H1 (cell line): Measurements from ENCODE around the gene CLINT1. TPM values are rescaled to one million over a fixed set of nuclear protein-coding genes. Genes with fewer than 3 reads are reported as not detected.

Source experiments
- CTCF ChIA-PET: fragments of 300-600 bp; sonication (Branson Sonifier 250); formaldehyde crosslinking; loops from one replicate; lab custom pipeline; 2021; ENCODE audit not compliant: partially characterized antibody; lab: Charles Lee
- POLR2A ChIA-PET: fragments of 300-600 bp; sonication (Branson Sonifier 250); formaldehyde crosslinking; loops from one replicate; lab custom pipeline; 2021; ENCODE audit warnings: inconsistent platforms; ENCODE audit not compliant: partially characterized antibody; lab: Charles Lee
- DNase-seq, 2 experiments: peaks; one replicate each; pipeline versions ENCODE4 v3.0.0 to v3.0.0-alpha.2; 2010 to 2022; ENCODE audit warnings: low spot score in 2 of 2, low read depth in 1 of 2, mixed read lengths in 1 of 2
- FAIRE-seq: peaks from 2 replicates; lab custom pipeline; 2011; peaks lifted over from hg19 to GRCh38; lab: Jason Lieb, UNC
- H2AFZ ChIP-seq: 2 replicates; pipeline ENCODE4 v1.8.1; 2012; ENCODE audit warnings: low read length, inconsistent platforms
- H2AK5ac ChIP-seq: 2 replicates; pipeline ENCODE4 v1.6.1; 2013; ENCODE audit warnings: low read depth, low read length
- H2BK120ac ChIP-seq: replicated peaks from 2 replicates; pipeline ENCODE3; 2013; ENCODE audit warnings: low read depth, low read length, inconsistent platforms
- H2BK12ac ChIP-seq: 2 replicates; pipeline ENCODE4 v1.6.1; 2013; ENCODE audit warnings: low read depth, low read length
- H2BK15ac ChIP-seq: 2 replicates; pipeline ENCODE4 v1.6.1; 2013; ENCODE audit warnings: low read length
- H2BK20ac ChIP-seq: 2 replicates; pipeline ENCODE4 v1.6.1; 2013; ENCODE audit warnings: low read length
- H2BK5ac ChIP-seq: 2 replicates; pipeline ENCODE4 v1.6.1; 2013; ENCODE audit warnings: low read depth, low read length
- H3K14ac ChIP-seq: 2 replicates; pipeline ENCODE4 v1.6.1; 2013; ENCODE audit warnings: inconsistent platforms; ENCODE audit not compliant: insufficient read length
- H3K18ac ChIP-seq: 2 replicates; pipeline ENCODE4 v1.6.1; 2013; ENCODE audit warnings: low read length; ENCODE audit errors: extremely low read depth
- H3K23ac ChIP-seq: 2 replicates; pipeline ENCODE4 v1.6.1; 2013; ENCODE audit warnings: inconsistent platforms; ENCODE audit not compliant: insufficient read length
- H3K23me2 ChIP-seq: 2 replicates; pipeline ENCODE4 v1.6.1; 2013; ENCODE audit warnings: low read depth, low read length
- H3K27ac ChIP-seq: 2 replicates; pipeline ENCODE4 v1.6.1; 2011; ENCODE audit warnings: low read depth, low read length, inconsistent platforms
- H3K27me3 ChIP-seq, 4 experiments: replicated peaks in 1 of 4; 1 replicate in 1 of 4; 2 replicates in 3 of 4; pipeline versions ENCODE4 v1.6.1 to v1.8.1; 2011 to 2013; ENCODE audit warnings: low read length in 3 of 4, mild to moderate bottlenecking in 3 of 4, inconsistent platforms in 2 of 4, mixed read lengths in 2 of 4, moderate library complexity in 1 of 4; ENCODE audit not compliant: control insufficient read depth in 3 of 4, insufficient read depth in 3 of 4; ENCODE audit errors: extremely low read depth in 1 of 4
- H3K36me3 ChIP-seq, 4 experiments: 2 replicates each; pipeline versions ENCODE4 v1.6.1 to v1.8.1; 2011 to 2013; ENCODE audit warnings: mild to moderate bottlenecking in 4 of 4, low read length in 3 of 4, moderate library complexity in 2 of 4, control low read depth in 1 of 4, inconsistent platforms in 1 of 4; ENCODE audit not compliant: insufficient read depth in 4 of 4, control insufficient read depth in 2 of 4
- H3K4ac ChIP-seq: replicated peaks from 2 replicates; pipeline ENCODE3; 2013; ENCODE audit warnings: low read length, low read depth, mixed read lengths, inconsistent platforms; ENCODE audit not compliant: insufficient read length
- H3K4me1 ChIP-seq, 4 experiments: replicated peaks in 1 of 4; 1 replicate in 1 of 4; 2 replicates in 3 of 4; pipeline versions ENCODE4 v1.6.1 to v1.8.1; 2011 to 2013; ENCODE audit warnings: low read length in 3 of 4, inconsistent platforms in 2 of 4, mixed read lengths in 1 of 4; ENCODE audit not compliant: insufficient read depth in 4 of 4, control insufficient read depth in 3 of 4
- H3K4me2 ChIP-seq, 2 experiments: 2 replicates each; pipeline versions ENCODE4 v1.6.1 to v1.8.1; 2011 to 2013; ENCODE audit warnings: low read depth in 2 of 2, low read length in 2 of 2, control low read depth in 1 of 2, inconsistent platforms in 1 of 2, mild to moderate bottlenecking in 1 of 2; ENCODE audit not compliant: insufficient read depth in 1 of 2
- H3K4me3 ChIP-seq, 4 experiments: fragments of 200-600, 300-600 bp in 1 of 4; sonication (generic), shearing (Covaris generic), sonication (Bioruptor Twin) in 1 of 4; 2 replicates each; pipeline versions ENCODE4 v1.5.1 to v1.8.1; 2011 to 2016; ENCODE audit warnings: low read length in 4 of 4, low read depth in 3 of 4, control low read depth in 2 of 4, inconsistent platforms in 2 of 4, mild to moderate bottlenecking in 2 of 4, mixed read lengths in 1 of 4, moderate library complexity in 1 of 4; ENCODE audit not compliant: insufficient read depth in 2 of 4; ENCODE audit errors: extremely low read depth in 1 of 4
- H3K56ac ChIP-seq: replicated peaks from 2 replicates; pipeline ENCODE3; 2013; ENCODE audit warnings: low read depth, mild to moderate bottlenecking, mixed read lengths, low read length, inconsistent platforms; ENCODE audit not compliant: insufficient read length
- H3K79me1 ChIP-seq: 2 replicates; pipeline ENCODE4 v1.6.1; 2013; ENCODE audit warnings: low read depth, low read length, control low read depth
- H3K79me2 ChIP-seq, 2 experiments: 2 replicates each; pipeline versions ENCODE4 v1.6.1 to v1.8.1; 2012 to 2013; ENCODE audit warnings: low read length in 2 of 2, mild to moderate bottlenecking in 2 of 2, inconsistent platforms in 1 of 2; ENCODE audit not compliant: insufficient read depth in 2 of 2, control insufficient read depth in 1 of 2
- H3K9ac ChIP-seq, 4 experiments: replicated peaks in 1 of 4; 1 replicate in 1 of 4; 2 replicates in 3 of 4; pipeline versions ENCODE4 v1.6.1 to v1.8.1; 2011 to 2013; ENCODE audit warnings: low read depth in 3 of 4, low read length in 3 of 4, control low read depth in 2 of 4, mild to moderate bottlenecking in 2 of 4, moderate library complexity in 2 of 4, inconsistent platforms in 1 of 4; ENCODE audit errors: extremely low read depth in 1 of 4
- H3K9me3 ChIP-seq, 2 experiments: 2 replicates each; pipeline versions ENCODE4 v1.6.1 to v1.8.1; 2012 to 2013; ENCODE audit warnings: mild to moderate bottlenecking in 2 of 2, moderate library complexity in 2 of 2, control low read depth in 1 of 2, inconsistent platforms in 1 of 2, low read depth in 1 of 2, low read length in 1 of 2, mixed read lengths in 1 of 2; ENCODE audit not compliant: insufficient read depth in 2 of 2
- H4K20me1 ChIP-seq, 2 experiments: replicated peaks in 1 of 2; 2 replicates each; pipeline versions ENCODE3 to v1.8.1; 2011 to 2013; ENCODE audit warnings: inconsistent platforms in 2 of 2, low read length in 2 of 2, mild to moderate bottlenecking in 1 of 2; ENCODE audit not compliant: insufficient read depth in 2 of 2, control insufficient read depth in 1 of 2
- H4K5ac ChIP-seq: 2 replicates; pipeline ENCODE4 v1.6.1; 2013; ENCODE audit warnings: low read length, low read depth, mixed read lengths, inconsistent platforms; ENCODE audit not compliant: insufficient read length
- H4K8ac ChIP-seq: 2 replicates; pipeline ENCODE4 v1.8.0; 2013; ENCODE audit warnings: mild to moderate bottlenecking, moderate library complexity, low read length, inconsistent platforms; ENCODE audit not compliant: insufficient read depth; ENCODE audit errors: extremely low read depth
- H4K91ac ChIP-seq: replicated peaks from 2 replicates; pipeline ENCODE3; 2013; ENCODE audit warnings: low read length, mixed read lengths, inconsistent platforms; ENCODE audit not compliant: insufficient read length
- CHD1 ChIP-seq: IDR thresholded peaks from 2 replicates; pipeline ENCODE4 v1.6.1; 2012; ENCODE audit warnings: low read depth, low read length, improper control_type of control experiment
- JUN ChIP-seq: IDR thresholded peaks from 2 replicates; pipeline ENCODE4 v1.6.1; 2011; ENCODE audit warnings: low read depth, mild to moderate bottlenecking, improper control_type of control experiment, low read length
- KDM4A ChIP-seq: IDR thresholded peaks from one replicate; pipeline ENCODE4 v1.7.1; 2012; ENCODE audit warnings: low read depth, mild to moderate bottlenecking, moderate library complexity, low read length, inconsistent platforms; ENCODE audit not compliant: severe bottlenecking
- SP4 ChIP-seq: IDR thresholded peaks from 2 replicates; pipeline ENCODE4 v1.6.1; 2012; ENCODE audit warnings: low read length, inconsistent platforms
- WGBS, 2 experiments: shearing (Covaris generic) in 1 of 2; methylation state at CpG; one replicate each; pipeline versions ENCODE4 v1.1.6 to v1.1.7; 2013 to 2015; ENCODE audit warnings: low lambda C conversion rate in 2 of 2, mixed read lengths in 2 of 2, inconsistent platforms in 1 of 2, low coverage in 1 of 2, missing lambda C conversion rate in 1 of 2; ENCODE audit not compliant: insufficient replicate concordance in 2 of 2, insufficient coverage in 1 of 2, insufficient read length in 1 of 2; ENCODE audit errors: extremely low coverage in 1 of 2, missing lambda C conversion rate in 1 of 2; 5-methylcytosine and 5-hydroxymethylcytosine counted together
- polyA plus RNA-seq, 7 experiments: library from polyadenylated mRNA; depleted of rRNA in 3 of 7; stranded (reverse) in 5 of 7; unstranded in 2 of 7; fragments of >200 nt in 5 of 7; fragments of 200-250 nt in 2 of 7; gene quantifications; 1 replicate in 5 of 7; 2 replicates in 1 of 7; 4 replicates in 1 of 7; pipeline versions ENCODE4 v1.2.1 to v1.2.3, GENCODE V29; 2011 to 2013; ENCODE audit warnings: missing spikeins in 2 of 7, mixed read lengths in 2 of 7
- total RNA-seq: library from RNA; stranded (reverse); fragmentation: NEBNext Ultra II Directional; extraction: Animal tissue kit (Norgen Biotek cat#: 25700); gene quantifications from 2 replicates; pipeline ENCODE4 v1.2.1, GENCODE V29; 2021

CLINT1 gene
- total and polyA plus RNA-seq, 2 of the 8 experiments (the other 6 are each of a cell fraction or from before 2014, with no cell fraction given), result 85.9 to 140 TPM

- CTCF ChIA-PET, result interaction anchor here (0.6 to 1.1 kb wide), 4 partner anchors 16 to 92 kb away, joined by 3 to 8 read pairs (median 4); no protein-coding TSS in a partner anchor
- H3K79me2 ChIP-seq, result peaks cover 4 to 85% of the 10 kb centered on the region in 2 experiments
- H3K23ac ChIP-seq, result no peak overlapping the region
- H2AK5ac ChIP-seq, result no peak overlapping the region
- H3K4me3 ChIP-seq, result no peak overlapping the region
- no peak overlapping the region for H2AFZ ChIP-seq
- H3K23me2 ChIP-seq, result no peaks in the 10 kb centered on the region; the same call in 1 of the 2 replicates
- H3K36me3 ChIP-seq, result no peaks in the 10 kb centered on the region; a peak in 1 of 8 replicates
- H3K79me1 ChIP-seq, result no peaks in the 10 kb centered on the region
- H3K9ac ChIP-seq, result no peak overlapping the region
- no peak overlapping the region for H3K56ac ChIP-seq
- no peak overlapping the region for H2BK120ac ChIP-seq
- H4K8ac ChIP-seq, result no peak overlapping the region
- no peak overlapping the region for H2BK15ac ChIP-seq
- H4K5ac ChIP-seq, result no peak overlapping the region
- no peak overlapping the region for H3K4ac ChIP-seq
- no peak overlapping the region for H2BK12ac ChIP-seq
- POLR2A ChIA-PET, result interaction anchor here (1.6 kb wide), 1 partner anchor 78 kb away, joined by 4 read pairs; no protein-coding TSS in a partner anchor
- DNase-seq, result no peak
- no peaks in the 10 kb centered on the region for H3K4me1 ChIP-seq
- no peak overlapping the region for H2BK20ac ChIP-seq
- H4K91ac ChIP-seq, result no peak overlapping the region
- H3K27me3 ChIP-seq, result no peaks in the 10 kb centered on the region
- no peak overlapping the region for H2BK5ac ChIP-seq
- H3K9me3 ChIP-seq, result no peaks in the 10 kb centered on the region
- no peak overlapping the region for H3K27ac ChIP-seq
- peaks cover 8% of the 10 kb centered on the region in 2 experiments for H4K20me1 ChIP-seq
- no peak overlapping the region for H3K14ac ChIP-seq
- no peak for FAIRE-seq
- WGBS, 2 experiments, result 90% methylated on average over 2 of the region's 2 CpGs; no CpG with 5 or more reads in 1 of the 2 experiments
- H3K4me2 ChIP-seq, result no peak overlapping the region
- H3K18ac ChIP-seq, result no peak overlapping the region
- TF ChIP-seq JUN, result no peak
- no peak for TF ChIP-seq SP4
- TF ChIP-seq KDM4A, result no peak
- TF ChIP-seq CHD1, result no peak
These were observed 22.7 kb downstream of the CLINT1 start for GRCh38 chr5:157836121-157836753.
